GM23338 (cell line): ENCODE measurements around the gene GP1BB. TPM values are rescaled to one million over a fixed set of nuclear protein-coding genes. Genes with fewer than 3 reads are reported as not detected.

Experiments
- ATAC-seq: fragments of 200-7000 bp; cut with Tn5 transposase; 3 replicates; pipeline ENCODE4 v1.9.1; 2020
- DNase-seq: peaks from one replicate; pipeline ENCODE4 v3.0.0-alpha.2; 2015; ENCODE audit warnings: low spot score
- H2AFZ ChIP-seq: fragments of 200-600 bp; sonication (generic); 2 replicates; pipeline ENCODE4 v1.8.0; 2016; ENCODE audit warnings: antibody characterized with exemption, mild to moderate bottlenecking, moderate library complexity
- H3F3A ChIP-seq: fragments of 200-600 bp; sonication (generic); replicated peaks from 2 replicates; pipeline ENCODE4 v1.8.0; 2017; ENCODE audit warnings: antibody characterized with exemption, mixed run types, low read depth
- H3K27ac ChIP-seq: fragments of 200-600 bp; sonication (generic); 2 replicates; pipeline ENCODE4 v1.6.1; 2016; ENCODE audit warnings: low read depth
- H3K27me3 ChIP-seq: fragments of 200-600 bp; sonication (generic); 2 replicates; pipeline ENCODE4 v1.8.0; 2016; ENCODE audit warnings: mild to moderate bottlenecking, mixed run types, moderate library complexity; ENCODE audit not compliant: insufficient read depth
- H3K36me3 ChIP-seq: fragments of 200-600 bp; sonication (generic); 2 replicates; pipeline ENCODE4 v1.8.0; 2016; ENCODE audit warnings: mild to moderate bottlenecking; ENCODE audit not compliant: insufficient read depth
- H3K4me1 ChIP-seq: fragments of 200-600 bp; sonication (generic); 2 replicates; pipeline ENCODE4 v1.8.0; 2016; ENCODE audit warnings: mild to moderate bottlenecking, moderate library complexity; ENCODE audit not compliant: insufficient read depth
- H3K4me2 ChIP-seq: fragments of 200-600 bp; sonication (generic); 2 replicates; pipeline ENCODE4 v1.7.1; 2017; ENCODE audit warnings: mixed run types
- H3K4me3 ChIP-seq: fragments of 200-600 bp; sonication (generic); 2 replicates; pipeline ENCODE4 v1.6.1; 2016; ENCODE audit warnings: mixed run types
- H3K79me2 ChIP-seq: fragments of 200-600 bp; sonication (generic); replicated peaks from 2 replicates; pipeline ENCODE4 v1.8.0; 2017; ENCODE audit warnings: mild to moderate bottlenecking; ENCODE audit not compliant: insufficient read depth
- H3K9me2 ChIP-seq: fragments of 200-600 bp; sonication (generic); 2 replicates; pipeline ENCODE4 v1.8.0; 2017; ENCODE audit not compliant: insufficient read depth
- H4K20me1 ChIP-seq: fragments of 200-600 bp; sonication (generic); replicated peaks from 2 replicates; pipeline ENCODE4 v1.8.0; 2017; ENCODE audit warnings: mild to moderate bottlenecking; ENCODE audit not compliant: insufficient read depth
- H3K27ac Mint-ChIP-seq: 2 replicates; pipeline ENCODE4 v1.8.0; 2020; ENCODE audit warnings: inconsistent platforms, mild to moderate bottlenecking, moderate library complexity, mixed read lengths
- H3K27me3 Mint-ChIP-seq: 3 replicates; pipeline ENCODE4 v1.8.0; 2022; ENCODE audit warnings: low read depth, mild to moderate bottlenecking, moderate library complexity, mixed read lengths, inconsistent platforms; ENCODE audit not compliant: insufficient read depth, poor library complexity
- H3K36me3 Mint-ChIP-seq: 3 replicates; pipeline ENCODE4 v1.8.0; 2021; ENCODE audit warnings: low read depth, mild to moderate bottlenecking, inconsistent platforms, moderate library complexity, mixed read lengths
- H3K4me1 Mint-ChIP-seq: 3 replicates; pipeline ENCODE4 v1.8.0; 2020; ENCODE audit warnings: mild to moderate bottlenecking, inconsistent platforms, mixed read lengths
- H3K4me3 Mint-ChIP-seq: 3 replicates; pipeline ENCODE4 v1.8.0; 2021; ENCODE audit warnings: moderate library complexity, mild to moderate bottlenecking, inconsistent platforms, mixed read lengths
- H3K9me3 Mint-ChIP-seq: 3 replicates; pipeline ENCODE4 v1.8.0; 2020; ENCODE audit warnings: moderate library complexity, mild to moderate bottlenecking, inconsistent platforms, mixed read lengths
- CREB1 ChIP-seq: fragments of 250-450 bp; sonication (Bioruptor Pico); IDR thresholded peaks from 2 replicates; pipeline ENCODE4 v1.5.0; 2020; ENCODE audit warnings: low read depth, mild to moderate bottlenecking, moderate library complexity
- EZH2phosphoT487 ChIP-seq: fragments of 200-600 bp; sonication (generic); IDR thresholded peaks from one replicate; pipeline ENCODE4 v1.8.1; 2018; ENCODE audit warnings: antibody characterized with exemption; ENCODE audit not compliant: unreplicated experiment
- JUNB ChIP-seq: IDR thresholded peaks from one replicate; pipeline ENCODE4 v1.6.1; 2016; ENCODE audit warnings: antibody characterized with exemption; ENCODE audit not compliant: unreplicated experiment
- NANOG ChIP-seq: IDR thresholded peaks from 2 replicates; pipeline ENCODE4 v1.6.1; 2016; ENCODE audit warnings: antibody characterized with exemption, borderline replicate concordance
- POLR2AphosphoS5 ChIP-seq: IDR thresholded peaks from 2 replicates; pipeline ENCODE4 v1.6.1; 2016; ENCODE audit warnings: antibody characterized with exemption, low read depth
- STAT1 ChIP-seq: IDR thresholded peaks from one replicate; pipeline ENCODE4 v1.6.1; 2016; ENCODE audit warnings: antibody characterized with exemption; ENCODE audit not compliant: unreplicated experiment
- ZNF114 ChIP-seq: fragments of 250-450 bp; sonication (Bioruptor Pico); IDR thresholded peaks from 2 replicates; pipeline ENCODE4 v1.5.0; 2020; ENCODE audit warnings: mild to moderate bottlenecking, moderate library complexity
- polyA plus RNA-seq: library from polyadenylated mRNA; unstranded; fragments of >200 nt; fragmentation: Nextera tagmentation; extraction: Ambion mirVana; gene quantifications from 2 replicates; pipeline ENCODE4 v1.2.1, GENCODE V29; 2016
- total RNA-seq: library from RNA; depleted of rRNA; stranded (reverse); fragments of >200 nt; shearing (Covaris generic); gene quantifications from 2 replicates; pipeline ENCODE4 v1.2.3, GENCODE V29; 2014
- TF ChIP-seq, protein P1 (sequence below), 2 experiments: fragments of 200-600 bp in 1 of 2; sonication (generic) in 1 of 2; conservative IDR thresholded peaks; 2 replicates each; pipeline versions ENCODE4 v1.5.1 to v1.6.1; 2016 to 2017; ENCODE audit warnings: antibody characterized with exemption in 2 of 2, low read depth in 2 of 2, mild to moderate bottlenecking in 2 of 2, moderate library complexity in 1 of 2
- TF ChIP-seq, protein P2 (sequence below): IDR thresholded peaks from one replicate; pipeline ENCODE4 v1.6.1; 2018; ENCODE audit warnings: antibody characterized with exemption; ENCODE audit not compliant: unreplicated experiment
- TF ChIP-seq, protein P3 (sequence below): IDR thresholded peaks from 2 replicates; pipeline ENCODE4 v1.6.1; 2016; ENCODE audit warnings: antibody characterized with exemption

The GP1BB gene
- total and polyA plus RNA-seq, 2 experiments from 2014 or later: 0.53 to 1.3 TPM

DNA sequence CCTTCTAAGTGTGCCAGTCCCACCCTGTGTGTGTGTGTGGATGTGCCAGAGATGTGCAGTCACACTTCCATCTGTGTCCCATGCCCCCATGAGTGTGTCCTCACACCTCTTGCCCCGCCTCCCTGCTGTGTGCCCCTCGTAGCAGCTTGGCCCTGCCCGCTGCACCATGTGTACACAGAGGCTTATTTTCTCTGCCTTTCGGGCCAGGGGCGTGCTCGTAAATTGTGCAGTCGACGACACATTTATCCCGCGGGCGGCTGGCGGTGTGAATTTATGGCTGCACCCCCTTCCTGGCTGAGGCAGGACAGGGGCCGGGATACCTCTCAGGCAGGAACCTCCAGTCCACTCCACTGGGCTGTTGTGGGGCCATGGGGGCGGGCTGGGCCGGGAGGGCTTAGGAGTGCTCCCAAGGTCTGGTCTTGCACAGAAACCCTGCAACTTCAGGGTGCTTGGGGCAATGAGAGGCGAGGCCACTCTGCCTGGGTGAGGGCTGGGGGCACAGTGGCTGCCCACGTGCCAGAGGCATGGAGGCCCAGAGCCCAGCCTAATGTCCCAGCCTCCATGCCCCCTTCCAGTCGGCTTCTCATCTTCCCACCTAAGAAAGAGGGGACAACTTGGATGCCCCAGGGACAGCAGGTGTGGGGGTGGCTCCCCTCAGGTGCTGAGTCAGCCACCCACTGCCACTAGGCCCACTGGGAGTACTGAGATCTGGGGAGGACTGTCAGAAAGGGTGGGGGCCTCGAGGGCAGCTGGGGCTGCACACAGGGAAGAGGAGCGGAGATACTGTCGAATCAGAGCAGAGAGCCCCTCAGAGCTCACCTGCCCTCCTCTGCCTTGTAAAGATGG, 12.5 kb downstream of the GP1BB start:
- Mint-ChIP-seq H3K27me3 (peaks cover 17% of the 10 kb centered on the region), H3K4me1 (peaks cover 6% of the 10 kb centered on the region), H3K27ac (no peak overlapping the region), H3K9me3 (no peaks in the 10 kb centered on the region), H3K36me3 (no peaks in the 10 kb centered on the region), H3K4me3 (no peak overlapping the region)
- Histone ChIP-seq H3K27ac (no peak overlapping the region), H3K9me2 (no peaks in the 10 kb centered on the region), H3K4me2 (no peak overlapping the region), H3K79me2 (no peaks in the 10 kb centered on the region), H2AFZ (no peak overlapping the region), H3K4me3 (no peak overlapping the region), H3K4me1 (no peaks in the 10 kb centered on the region), H4K20me1 (no peaks in the 10 kb centered on the region), H3K36me3 (no peaks in the 10 kb centered on the region), H3F3A (no peaks in the 10 kb centered on the region), H3K27me3 (no peaks in the 10 kb centered on the region)
- TF ChIP-seq POLR2AphosphoS5: no peak
- no peak for TF ChIP-seq ZNF114 (CRISPR knock-in tag)
- TF ChIP-seq, protein P1, sequence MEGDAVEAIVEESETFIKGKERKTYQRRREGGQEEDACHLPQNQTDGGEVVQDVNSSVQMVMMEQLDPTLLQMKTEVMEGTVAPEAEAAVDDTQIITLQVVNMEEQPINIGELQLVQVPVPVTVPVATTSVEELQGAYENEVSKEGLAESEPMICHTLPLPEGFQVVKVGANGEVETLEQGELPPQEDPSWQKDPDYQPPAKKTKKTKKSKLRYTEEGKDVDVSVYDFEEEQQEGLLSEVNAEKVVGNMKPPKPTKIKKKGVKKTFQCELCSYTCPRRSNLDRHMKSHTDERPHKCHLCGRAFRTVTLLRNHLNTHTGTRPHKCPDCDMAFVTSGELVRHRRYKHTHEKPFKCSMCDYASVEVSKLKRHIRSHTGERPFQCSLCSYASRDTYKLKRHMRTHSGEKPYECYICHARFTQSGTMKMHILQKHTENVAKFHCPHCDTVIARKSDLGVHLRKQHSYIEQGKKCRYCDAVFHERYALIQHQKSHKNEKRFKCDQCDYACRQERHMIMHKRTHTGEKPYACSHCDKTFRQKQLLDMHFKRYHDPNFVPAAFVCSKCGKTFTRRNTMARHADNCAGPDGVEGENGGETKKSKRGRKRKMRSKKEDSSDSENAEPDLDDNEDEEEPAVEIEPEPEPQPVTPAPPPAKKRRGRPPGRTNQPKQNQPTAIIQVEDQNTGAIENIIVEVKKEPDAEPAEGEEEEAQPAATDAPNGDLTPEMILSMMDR (conservative IDR thresholded peaks at IDR 0.05; ENCODE audit: low read depth in 2 of 2): no peak
- TF ChIP-seq, protein P2, sequence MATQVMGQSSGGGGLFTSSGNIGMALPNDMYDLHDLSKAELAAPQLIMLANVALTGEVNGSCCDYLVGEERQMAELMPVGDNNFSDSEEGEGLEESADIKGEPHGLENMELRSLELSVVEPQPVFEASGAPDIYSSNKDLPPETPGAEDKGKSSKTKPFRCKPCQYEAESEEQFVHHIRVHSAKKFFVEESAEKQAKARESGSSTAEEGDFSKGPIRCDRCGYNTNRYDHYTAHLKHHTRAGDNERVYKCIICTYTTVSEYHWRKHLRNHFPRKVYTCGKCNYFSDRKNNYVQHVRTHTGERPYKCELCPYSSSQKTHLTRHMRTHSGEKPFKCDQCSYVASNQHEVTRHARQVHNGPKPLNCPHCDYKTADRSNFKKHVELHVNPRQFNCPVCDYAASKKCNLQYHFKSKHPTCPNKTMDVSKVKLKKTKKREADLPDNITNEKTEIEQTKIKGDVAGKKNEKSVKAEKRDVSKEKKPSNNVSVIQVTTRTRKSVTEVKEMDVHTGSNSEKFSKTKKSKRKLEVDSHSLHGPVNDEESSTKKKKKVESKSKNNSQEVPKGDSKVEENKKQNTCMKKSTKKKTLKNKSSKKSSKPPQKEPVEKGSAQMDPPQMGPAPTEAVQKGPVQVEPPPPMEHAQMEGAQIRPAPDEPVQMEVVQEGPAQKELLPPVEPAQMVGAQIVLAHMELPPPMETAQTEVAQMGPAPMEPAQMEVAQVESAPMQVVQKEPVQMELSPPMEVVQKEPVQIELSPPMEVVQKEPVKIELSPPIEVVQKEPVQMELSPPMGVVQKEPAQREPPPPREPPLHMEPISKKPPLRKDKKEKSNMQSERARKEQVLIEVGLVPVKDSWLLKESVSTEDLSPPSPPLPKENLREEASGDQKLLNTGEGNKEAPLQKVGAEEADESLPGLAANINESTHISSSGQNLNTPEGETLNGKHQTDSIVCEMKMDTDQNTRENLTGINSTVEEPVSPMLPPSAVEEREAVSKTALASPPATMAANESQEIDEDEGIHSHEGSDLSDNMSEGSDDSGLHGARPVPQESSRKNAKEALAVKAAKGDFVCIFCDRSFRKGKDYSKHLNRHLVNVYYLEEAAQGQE: no peak
- DNase-seq (no peak), ATAC-seq (no peak)

DNA sequence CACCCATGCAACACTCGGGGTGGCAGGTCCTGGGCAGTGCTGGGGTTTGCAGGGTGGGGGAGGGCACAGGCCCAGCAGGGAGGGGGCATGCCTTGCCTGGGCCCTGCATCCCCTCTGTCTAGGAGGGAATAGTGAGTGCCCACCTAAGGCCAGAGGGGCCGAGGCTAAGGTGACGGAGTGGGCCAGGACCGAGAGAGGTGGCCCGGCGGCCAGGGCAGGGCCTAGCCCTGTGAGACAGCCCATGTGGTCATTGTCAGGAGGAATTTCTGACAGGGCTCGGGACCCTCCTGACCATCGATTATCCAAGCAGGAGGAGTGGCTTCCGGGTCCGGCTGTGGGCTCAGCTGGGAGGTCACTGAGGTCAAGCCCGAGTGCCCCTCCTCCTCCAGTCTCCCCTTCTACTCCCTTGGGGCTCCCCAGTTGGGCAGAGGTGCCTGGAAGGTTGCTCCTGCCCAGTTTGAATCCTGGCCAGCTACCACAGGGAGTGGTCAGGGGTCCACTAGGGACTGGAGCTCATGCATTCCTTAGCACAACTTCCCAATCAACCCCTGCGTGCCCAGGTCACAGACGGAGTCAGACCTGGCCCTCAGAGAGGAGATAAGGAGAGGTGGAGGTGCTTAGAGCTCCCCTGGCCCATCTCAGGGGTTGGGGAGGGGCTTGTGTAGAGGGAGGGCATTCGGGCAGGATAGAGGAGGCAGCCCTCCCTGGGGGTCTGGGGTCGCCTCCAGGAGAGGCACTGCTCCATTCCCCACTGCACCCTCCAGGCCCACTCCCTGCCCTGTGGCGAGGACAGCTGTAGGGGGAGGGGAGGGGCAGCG, 14.7 kb downstream of the GP1BB start:
- H3K27me3 Mint-ChIP-seq: peaks cover 6% of the 10 kb centered on the region
- H3K36me3 ChIP-seq: no peaks in the 10 kb centered on the region
- H3K36me3 Mint-ChIP-seq: no peaks in the 10 kb centered on the region
- H3K4me2 ChIP-seq: no peak overlapping the region
- peaks cover 6% of the 10 kb centered on the region for H3K4me1 Mint-ChIP-seq
- no peaks in the 10 kb centered on the region for H3K9me2 ChIP-seq
- H3K4me1 ChIP-seq: no peaks in the 10 kb centered on the region
- no peaks in the 10 kb centered on the region for H3K9me3 Mint-ChIP-seq
- ATAC-seq (no peak), DNase-seq (no peak)
- H3K4me3 ChIP-seq: no peak overlapping the region
- no peaks in the 10 kb centered on the region for H4K20me1 ChIP-seq
- H3K27ac ChIP-seq: no peak overlapping the region
- no peaks in the 10 kb centered on the region for H3K79me2 ChIP-seq
- H3K4me3 Mint-ChIP-seq: no peak overlapping the region
- no peaks in the 10 kb centered on the region for H3K27me3 ChIP-seq
- no peak overlapping the region for H3K27ac Mint-ChIP-seq
- H3F3A ChIP-seq: no peaks in the 10 kb centered on the region
- no peak overlapping the region for H2AFZ ChIP-seq
- TF ChIP-seq STAT1: no peak
- TF ChIP-seq EZH2phosphoT487: no peak
- TF ChIP-seq, protein P2: no peak
- no peak for TF ChIP-seq CREB1
- TF ChIP-seq, protein P3, sequence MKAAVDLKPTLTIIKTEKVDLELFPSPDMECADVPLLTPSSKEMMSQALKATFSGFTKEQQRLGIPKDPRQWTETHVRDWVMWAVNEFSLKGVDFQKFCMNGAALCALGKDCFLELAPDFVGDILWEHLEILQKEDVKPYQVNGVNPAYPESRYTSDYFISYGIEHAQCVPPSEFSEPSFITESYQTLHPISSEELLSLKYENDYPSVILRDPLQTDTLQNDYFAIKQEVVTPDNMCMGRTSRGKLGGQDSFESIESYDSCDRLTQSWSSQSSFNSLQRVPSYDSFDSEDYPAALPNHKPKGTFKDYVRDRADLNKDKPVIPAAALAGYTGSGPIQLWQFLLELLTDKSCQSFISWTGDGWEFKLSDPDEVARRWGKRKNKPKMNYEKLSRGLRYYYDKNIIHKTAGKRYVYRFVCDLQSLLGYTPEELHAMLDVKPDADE: no peak
- TF ChIP-seq NANOG: no peak
- TF ChIP-seq POLR2AphosphoS5: no peak
- no peak for TF ChIP-seq JUNB
- TF ChIP-seq ZNF114 (CRISPR knock-in tag): no peak
